NCI-H2107 treated with DMSO at 0.1 percent for 48 hours (cell line): ENCODE measurements around the gene PTPN3.

Source experiments
- DNase-seq: peaks from one replicate; lab custom pipeline; 2025; ENCODE audit not compliant: unreplicated experiment; lab: John Stamatoyannopoulos, UW

Gene PTPN3

GRCh38 chr9:109507421-109507838 lies 9.3 kb upstream of the PTPN3 start:
- DNase-seq: no peak

GRCh38 chr9:109506097-109506712 lies 8.1 kb upstream of the PTPN3 start:
- no peak for DNase-seq

- DNase-seq: peak; percentile 20
Measured at GRCh38 chr9:109504689-109505088, 6.6 kb upstream of the PTPN3 start.

- DNase-seq: no peak
Measured at GRCh38 chr9:109500421-109500974, 2.4 kb upstream of the PTPN3 start.

- no peak for DNase-seq
Measured at GRCh38 chr9:109499631-109500410, 1.7 kb upstream of the PTPN3 start.

GRCh38 chr9:109499093-109499630 lies 1.1 kb upstream of the PTPN3 start:
- DNase-seq: no peak

- peak; percentile 12 for DNase-seq
Measured at GRCh38 chr9:109497226-109498153, 617 bp downstream of the PTPN3 start.

- no peak for DNase-seq
Measured at GRCh38 chr9:109496841-109497225, 1.3 kb downstream of the PTPN3 start.

- DNase-seq: no peak
Measured at GRCh38 chr9:109496218-109496617, 1.9 kb downstream of the PTPN3 start.

- no peak for DNase-seq
Measured at GRCh38 chr9:109493648-109494047, 4.5 kb downstream of the PTPN3 start.

- DNase-seq: no peak
Measured at GRCh38 chr9:109491590-109491989, 6.5 kb downstream of the PTPN3 start.

- no peak for DNase-seq
Measured at GRCh38 chr9:109488791-109489492, 9.2 kb downstream of the PTPN3 start.

- DNase-seq: no peak
Measured at GRCh38 chr9:109488351-109488750, 9.8 kb downstream of the PTPN3 start.

- no peak for DNase-seq
Measured at GRCh38 chr9:109487247-109487646, 10.9 kb downstream of the PTPN3 start.

- DNase-seq: no peak
Measured at GRCh38 chr9:109483744-109484429, 14.2 kb downstream of the PTPN3 start.

- no peak for DNase-seq
Measured at GRCh38 chr9:109482391-109482916, 15.7 kb downstream of the PTPN3 start.

- no peak for DNase-seq
Measured at GRCh38 chr9:109481856-109482255, 16.3 kb downstream of the PTPN3 start.

- no peak for DNase-seq
Measured at GRCh38 chr9:109479822-109480221, 18.3 kb downstream of the PTPN3 start.

GRCh38 chr9:109478665-109479380 lies 19.3 kb downstream of the PTPN3 start:
- no peak for DNase-seq
